ENCODE results near the gene COL4A2. TPM values are rescaled to one million over a fixed set of nuclear protein-coding genes. Genes with fewer than 3 reads are reported as not detected.
A peak's percentile ranks its signal among the peaks of the same experiment; 100 is the strongest.

The COL4A2 gene
- total and polyA plus RNA-seq, 3 experiments from 2014 or later, result not detected

GRCh38 chr13:110554227-110554836 lies 247.2 kb downstream of the COL4A2 start:
- no peaks in the 10 kb centered on the region for H3K9me3 ChIP-seq (ENCODE audit: low read length)
- Mint-ChIP-seq H3K9me3 (peaks cover 0 to 2% (median 0%) of the 10 kb centered on the region in 5 donors), H3K27me3 (peaks cover 0 to 3% of the 10 kb centered on the region in 2 donors), H3K4me1 (peaks cover 0 to 8% (median 0%) of the 10 kb centered on the region in 3 donors), H3K27ac (no peak overlapping the region), H3K36me3 (no peaks in the 10 kb centered on the region), H3K4me3 (no peak overlapping the region)
- no peak overlapping the region for H3K4me3 ChIP-seq (ENCODE audit: low read length)
- no peaks in the 10 kb centered on the region for H3K27me3 ChIP-seq (ENCODE audit: insufficient read depth, low read length, poor library complexity, severe bottlenecking)
- no peaks in the 10 kb centered on the region for H3K36me3 ChIP-seq (ENCODE audit: insufficient read depth, low read length)
- H3K27ac ChIP-seq (ENCODE audit: low read depth, low read length), result no peak overlapping the region
- ChIA-PET POLR2A (no interaction called here), CTCF (no interaction called here)
- H3K4me1 ChIP-seq (ENCODE audit: insufficient read depth, low read length), result no peaks in the 10 kb centered on the region
- DNase-seq, result no peak

GRCh38 chr13:110554946-110555345 lies 247.9 kb downstream of the COL4A2 start:
- no peak overlapping the region for H3K27ac ChIP-seq (ENCODE audit: low read depth, low read length)
- no peak overlapping the region for H3K4me3 Mint-ChIP-seq
- no peaks in the 10 kb centered on the region for H3K9me3 ChIP-seq (ENCODE audit: low read length)
- ChIA-PET CTCF (no interaction called here), POLR2A (no interaction called here)
- no peaks in the 10 kb centered on the region for H3K4me1 ChIP-seq (ENCODE audit: insufficient read depth, low read length)
- H3K9me3 Mint-ChIP-seq, result peaks cover 0 to 2% (median 0%) of the 10 kb centered on the region in 5 donors
- no peaks in the 10 kb centered on the region for H3K36me3 Mint-ChIP-seq
- H3K4me1 Mint-ChIP-seq, result peaks cover under 1 to 10% (median 2%) of the 10 kb centered on the region in 3 donors
- H3K36me3 ChIP-seq (ENCODE audit: insufficient read depth, low read length), result no peaks in the 10 kb centered on the region
- H3K4me3 ChIP-seq (ENCODE audit: low read length), result no peak overlapping the region
- no peaks in the 10 kb centered on the region for H3K27me3 ChIP-seq (ENCODE audit: insufficient read depth, low read length, poor library complexity, severe bottlenecking)
- H3K27me3 Mint-ChIP-seq, result peaks cover 0 to 3% of the 10 kb centered on the region in 2 donors
- H3K27ac Mint-ChIP-seq, result peak overlapping the region in 2 of 8 donors; percentile 44 to 52
- no peak for DNase-seq

GRCh38 chr13:110555601-110556223 lies 248.6 kb downstream of the COL4A2 start:
- H3K9me3 ChIP-seq (ENCODE audit: low read length), result no peaks in the 10 kb centered on the region
- CTCF ChIA-PET, result no interaction called here
- POLR2A ChIA-PET, result no interaction called here
- H3K36me3 ChIP-seq (ENCODE audit: insufficient read depth, low read length), result no peaks in the 10 kb centered on the region
- H3K27ac Mint-ChIP-seq, result peak overlapping the region in 3 of 8 donors; percentile 23 to 75 (median 52)
- H3K4me3 Mint-ChIP-seq, result no peak overlapping the region
- H3K4me3 ChIP-seq (ENCODE audit: low read length), result no peak overlapping the region
- no peaks in the 10 kb centered on the region for H3K4me1 ChIP-seq (ENCODE audit: insufficient read depth, low read length)
- DNase-seq, result no peak
- peaks cover 0 to under 1% (median 0%) of the 10 kb centered on the region in 3 donors for H3K36me3 Mint-ChIP-seq
- H3K27ac ChIP-seq (ENCODE audit: low read depth, low read length), result no peak overlapping the region
- peaks cover 5 to 18% (median 10%) of the 10 kb centered on the region in 3 donors for H3K4me1 Mint-ChIP-seq
- peaks cover 0 to 2% (median 0%) of the 10 kb centered on the region in 5 donors for H3K9me3 Mint-ChIP-seq
- H3K27me3 Mint-ChIP-seq, result peaks cover 0 to 3% of the 10 kb centered on the region in 2 donors
- no peaks in the 10 kb centered on the region for H3K27me3 ChIP-seq (ENCODE audit: insufficient read depth, low read length, poor library complexity, severe bottlenecking)

GRCh38 chr13:110556224-110556606 lies 249.1 kb downstream of the COL4A2 start:
- no peaks in the 10 kb centered on the region for H3K36me3 ChIP-seq (ENCODE audit: insufficient read depth, low read length)
- no peaks in the 10 kb centered on the region for H3K27me3 ChIP-seq (ENCODE audit: insufficient read depth, low read length, poor library complexity, severe bottlenecking)
- no peaks in the 10 kb centered on the region for H3K4me1 ChIP-seq (ENCODE audit: insufficient read depth, low read length)
- ChIA-PET CTCF (no interaction called here), POLR2A (no interaction called here)
- peaks cover 0 to 2% (median 0%) of the 10 kb centered on the region in 3 donors for H3K36me3 Mint-ChIP-seq
- no peaks in the 10 kb centered on the region for H3K9me3 ChIP-seq (ENCODE audit: low read length)
- H3K4me1 Mint-ChIP-seq, result peaks cover 8 to 20% (median 13%) of the 10 kb centered on the region in 3 donors
- H3K27ac Mint-ChIP-seq, result peak overlapping the region in 1 of 8 donors; percentile 23
- no peak overlapping the region for H3K4me3 ChIP-seq (ENCODE audit: low read length)
- DNase-seq, result no peak
- no peak overlapping the region for H3K27ac ChIP-seq (ENCODE audit: low read depth, low read length)
- peaks cover 0 to 2% (median 0%) of the 10 kb centered on the region in 5 donors for H3K9me3 Mint-ChIP-seq
- H3K27me3 Mint-ChIP-seq, result peaks cover 0 to 3% of the 10 kb centered on the region in 2 donors
- no peak overlapping the region for H3K4me3 Mint-ChIP-seq

GRCh38 chr13:110557082-110557481 lies 250.0 kb downstream of the COL4A2 start:
- peaks cover 10 to 24% (median 17%) of the 10 kb centered on the region in 3 donors for H3K4me1 Mint-ChIP-seq
- peaks cover 0 to 3% of the 10 kb centered on the region in 2 donors for H3K27me3 Mint-ChIP-seq
- peaks cover 0 to 2% (median 0%) of the 10 kb centered on the region in 5 donors for H3K9me3 Mint-ChIP-seq
- CTCF ChIA-PET, result no interaction called here
- H3K9me3 ChIP-seq (ENCODE audit: low read length), result no peaks in the 10 kb centered on the region
- H3K27me3 ChIP-seq (ENCODE audit: insufficient read depth, low read length, poor library complexity, severe bottlenecking), result no peaks in the 10 kb centered on the region
- POLR2A ChIA-PET, result no interaction called here
- H3K27ac ChIP-seq (ENCODE audit: low read depth, low read length), result no peak overlapping the region
- no peak for DNase-seq
- H3K36me3 ChIP-seq (ENCODE audit: insufficient read depth, low read length), result no peaks in the 10 kb centered on the region
- H3K36me3 Mint-ChIP-seq, result peaks cover 0 to 5% (median 0%) of the 10 kb centered on the region in 3 donors
- no peak overlapping the region for H3K4me3 ChIP-seq (ENCODE audit: low read length)
- peak overlapping the region in 1 of 8 donors; percentile 24 for H3K27ac Mint-ChIP-seq
- peak overlapping the region in 1 of 7 donors; percentile 55 for H3K4me3 Mint-ChIP-seq
- H3K4me1 ChIP-seq (ENCODE audit: insufficient read depth, low read length), result no peaks in the 10 kb centered on the region

GRCh38 chr13:110557610-110558305 lies 250.7 kb downstream of the COL4A2 start:
- peak overlapping the region in 1 of 7 donors; percentile 42 for H3K4me3 Mint-ChIP-seq
- Histone ChIP-seq H3K27me3 (ENCODE audit: insufficient read depth, low read length, poor library complexity, severe bottlenecking) (no peaks in the 10 kb centered on the region), H3K9me3 (ENCODE audit: low read length) (no peaks in the 10 kb centered on the region), H3K4me3 (ENCODE audit: low read length) (no peak overlapping the region), H3K4me1 (ENCODE audit: insufficient read depth, low read length) (peaks cover 6% of the 10 kb centered on the region), H3K27ac (ENCODE audit: low read depth, low read length) (no peak overlapping the region), H3K36me3 (ENCODE audit: insufficient read depth, low read length) (no peaks in the 10 kb centered on the region)
- POLR2A ChIA-PET, result no interaction called here
- CTCF ChIA-PET, result no interaction called here
- peaks cover 0 to 5% (median 0%) of the 10 kb centered on the region in 3 donors for H3K36me3 Mint-ChIP-seq
- H3K27ac Mint-ChIP-seq, result no peak overlapping the region
- no peak for DNase-seq
- H3K4me1 Mint-ChIP-seq, result peaks cover 11 to 29% (median 19%) of the 10 kb centered on the region in 3 donors
- peaks cover 0 to 3% of the 10 kb centered on the region in 2 donors for H3K27me3 Mint-ChIP-seq
- peaks cover 0 to 2% (median 0%) of the 10 kb centered on the region in 5 donors for H3K9me3 Mint-ChIP-seq

- Mint-ChIP-seq H3K27me3 (peaks cover under 1 to 3% of the 10 kb centered on the region in 2 donors), H3K27ac (peak overlapping the region in 3 of 8 donors; percentile 48 to 93 (median 78)), H3K36me3 (peaks cover 0 to 5% (median 0%) of the 10 kb centered on the region in 3 donors), H3K9me3 (peaks cover 0 to 2% (median 0%) of the 10 kb centered on the region in 5 donors), H3K4me1 (peaks cover 15 to 41% (median 23%) of the 10 kb centered on the region in 3 donors), H3K4me3 (peak overlapping the region in 1 of 7 donors; percentile 98)
- no peak overlapping the region for H3K27ac ChIP-seq (ENCODE audit: low read depth, low read length)
- no peak overlapping the region for H3K4me3 ChIP-seq (ENCODE audit: low read length)
- no peaks in the 10 kb centered on the region for H3K36me3 ChIP-seq (ENCODE audit: insufficient read depth, low read length)
- no peaks in the 10 kb centered on the region for H3K27me3 ChIP-seq (ENCODE audit: insufficient read depth, low read length, poor library complexity, severe bottlenecking)
- no peaks in the 10 kb centered on the region for H3K9me3 ChIP-seq (ENCODE audit: low read length)
- ChIA-PET POLR2A (no interaction called here), CTCF (no interaction called here)
- H3K4me1 ChIP-seq (ENCODE audit: insufficient read depth, low read length), result peaks cover 9% of the 10 kb centered on the region
- no peak for DNase-seq
Observed at GRCh38 chr13:110559429-110559943, 252.4 kb downstream of the COL4A2 start.
